A549 (cell line): Measurements from ENCODE around the gene DCLK1.

ENCODE experiments used
- CTCF ChIP-seq: fragments of >200 bp; sonication (Bioruptor Twin); formaldehyde crosslinking; IDR thresholded peaks from 3 replicates; pipeline ENCODE4 v1.5.1; 2016
- RAD21 ChIP-seq, 2 experiments: fragments of >200 bp in 1 of 2; sonication (Bioruptor Twin) in 1 of 2; formaldehyde crosslinking in 1 of 2; IDR thresholded peaks in 1 of 2; conservative IDR thresholded peaks in 1 of 2; 2 replicates in 1 of 2; 3 replicates in 1 of 2; pipeline ENCODE4 v1.6.1; 2012 to 2018; ENCODE audit warnings: inconsistent platforms in 1 of 2

- TF ChIP-seq CTCF (no peak), RAD21 (conservative IDR thresholded peaks at IDR 0.05 in 1 of 2, IDR thresholded peaks at IDR 0.05 in 1 of 2) (no peak)
Measured at GRCh38 chr13:35916146-35916545, 215.0 kb downstream of the DCLK1 start.
